HG02678 (cell line): ENCODE results near the gene REEP2.

Experiments used
- ATAC-seq: cut with Tn5 transposase; IDR thresholded peaks from one replicate; pipeline ENCODE4 v1.9.1; 2021; ENCODE audit warnings: mild to moderate bottlenecking, moderate library complexity; ENCODE audit not compliant: unreplicated experiment

Gene REEP2

DNA sequence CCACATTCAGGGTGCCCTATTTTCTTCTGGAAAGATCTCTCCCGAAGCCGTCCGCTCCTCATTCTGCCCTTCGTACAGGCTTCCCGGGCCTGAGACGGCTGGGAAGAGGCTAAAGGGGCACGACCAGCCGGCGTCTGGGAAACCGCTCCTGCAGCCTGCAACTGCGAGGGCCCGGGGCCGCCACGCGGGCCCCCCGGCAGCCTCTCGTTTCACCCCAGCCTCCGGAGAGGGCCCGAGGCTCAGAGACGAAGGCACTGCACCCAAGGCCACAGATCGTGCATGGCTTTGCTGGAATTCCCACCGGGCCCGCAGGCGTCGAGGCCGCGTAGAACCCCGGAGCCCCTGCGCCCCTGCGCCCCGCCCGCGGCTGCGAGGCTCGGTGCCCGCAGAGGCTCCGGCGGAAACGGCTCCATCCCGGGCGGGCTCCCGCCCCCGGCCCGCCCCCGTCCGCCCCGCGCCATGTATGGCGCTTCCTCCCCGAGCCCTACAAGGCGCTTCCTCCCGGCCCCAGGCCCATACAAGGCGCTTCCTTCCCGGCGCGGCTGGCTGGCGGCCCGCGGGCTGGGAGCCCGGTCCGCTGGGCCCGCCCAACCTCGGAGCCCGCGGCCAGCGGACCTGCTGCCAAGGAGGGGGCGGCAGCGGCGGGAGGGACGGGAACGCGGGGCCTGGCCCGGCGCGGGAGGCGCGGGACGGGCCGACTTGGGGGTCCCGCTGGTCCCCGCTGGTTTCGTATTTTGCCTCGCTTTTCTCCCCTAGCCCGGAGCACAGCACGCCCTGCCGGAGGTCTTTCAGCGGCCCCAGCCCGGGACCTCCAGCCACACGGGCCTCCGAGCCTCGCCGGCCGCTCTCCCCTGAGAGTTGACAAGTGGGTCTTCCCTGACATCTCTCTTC, 53.1 kb downstream of the REEP2 start:
- ATAC-seq: peak; percentile 99

DNA sequence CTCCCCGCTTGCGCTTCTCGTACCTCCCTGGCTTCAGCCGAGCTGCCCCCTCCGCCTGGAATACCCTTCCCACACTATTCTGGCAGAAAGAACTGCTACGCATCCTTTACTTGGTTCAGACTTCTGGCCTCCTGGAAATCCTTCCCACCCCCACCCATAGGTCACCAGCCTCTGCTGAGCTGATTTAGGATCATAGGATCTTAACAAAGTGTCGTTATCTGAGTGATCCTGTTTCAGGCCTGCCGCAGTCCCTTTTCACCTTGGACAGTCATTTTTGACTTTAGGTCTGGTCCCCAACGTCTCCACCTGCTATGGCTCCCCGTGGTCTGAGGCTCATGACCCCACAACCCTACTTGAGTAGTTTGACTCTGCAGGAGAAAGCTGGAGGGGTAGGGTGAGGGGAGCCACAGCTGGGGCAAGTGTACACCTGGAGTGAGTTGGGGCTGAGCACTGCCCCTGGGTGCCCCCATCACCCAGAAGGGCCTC, 53.7 kb downstream of the REEP2 start:
- no peak for ATAC-seq

DNA sequence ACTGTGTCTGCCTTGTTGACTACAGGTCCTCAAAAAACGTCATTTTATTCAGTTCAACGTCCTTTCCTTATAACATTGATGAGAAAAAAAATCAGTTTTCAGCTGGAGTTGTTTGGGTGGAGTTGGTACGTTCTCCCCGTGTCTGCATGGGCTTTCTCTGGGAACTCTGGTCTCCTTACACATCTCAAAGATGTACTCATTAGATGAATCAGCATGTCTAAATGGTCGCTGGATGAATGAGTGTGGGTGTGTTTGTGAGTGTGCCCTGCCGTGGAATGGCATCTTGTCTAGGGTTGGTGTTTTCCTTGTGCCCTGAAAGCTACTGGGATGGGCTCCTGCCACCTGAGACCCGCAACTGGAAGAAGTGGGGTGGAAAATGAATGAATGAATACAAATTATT, 56.5 kb downstream of the REEP2 start:
- no peak for ATAC-seq
